ENCODE data around the gene TENM3. TPM values are rescaled to one million over a fixed set of nuclear protein-coding genes. Genes with fewer than 3 reads are reported as not detected.

Gene TENM3
- total RNA-seq, 1 experiment from 2014 or later = 34.8 TPM

DNA sequence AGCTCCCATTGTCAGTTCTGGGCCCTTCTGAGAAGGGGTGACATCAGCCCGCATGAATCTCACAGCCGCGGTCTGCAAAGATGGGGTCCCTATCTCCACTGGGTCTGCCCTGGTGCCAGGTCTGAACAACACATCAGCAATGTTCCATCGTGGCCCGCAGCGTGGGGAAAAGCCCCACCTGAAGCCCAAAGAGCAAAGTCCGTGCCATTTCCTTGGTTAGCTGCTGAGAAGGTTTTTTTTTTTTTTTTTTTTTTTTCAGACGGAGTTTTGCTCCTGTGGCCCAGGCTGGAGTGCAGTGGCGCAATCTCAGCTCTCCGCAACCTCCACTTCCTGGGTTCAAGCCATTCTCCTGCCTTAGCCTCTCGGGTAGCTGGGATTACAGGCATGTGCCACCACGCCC, 594.6 kb downstream of the TENM3 start:
- DNase-seq (ENCODE audit: low read depth) = no peak

DNA sequence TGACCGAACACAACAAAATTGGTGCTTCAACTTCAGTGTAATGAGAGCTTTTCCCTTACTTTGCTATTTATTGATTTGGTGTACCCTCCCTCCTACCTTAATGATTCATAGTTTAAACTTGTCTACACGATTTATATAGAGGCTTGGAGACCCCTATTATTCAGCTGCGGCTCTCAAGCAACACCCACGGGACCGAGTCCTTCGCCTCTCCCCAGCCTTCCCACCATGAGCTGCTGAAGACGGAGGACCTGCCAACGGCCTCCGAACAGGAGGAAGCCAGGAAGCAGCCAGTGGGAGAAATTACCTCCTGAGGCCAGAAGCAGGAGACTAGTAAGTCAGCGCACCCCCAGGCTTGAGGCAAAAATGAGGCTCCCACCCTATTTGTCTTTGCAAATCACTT, 595.3 kb downstream of the TENM3 start:
- DNase-seq (ENCODE audit: low read depth) = no peak

DNA sequence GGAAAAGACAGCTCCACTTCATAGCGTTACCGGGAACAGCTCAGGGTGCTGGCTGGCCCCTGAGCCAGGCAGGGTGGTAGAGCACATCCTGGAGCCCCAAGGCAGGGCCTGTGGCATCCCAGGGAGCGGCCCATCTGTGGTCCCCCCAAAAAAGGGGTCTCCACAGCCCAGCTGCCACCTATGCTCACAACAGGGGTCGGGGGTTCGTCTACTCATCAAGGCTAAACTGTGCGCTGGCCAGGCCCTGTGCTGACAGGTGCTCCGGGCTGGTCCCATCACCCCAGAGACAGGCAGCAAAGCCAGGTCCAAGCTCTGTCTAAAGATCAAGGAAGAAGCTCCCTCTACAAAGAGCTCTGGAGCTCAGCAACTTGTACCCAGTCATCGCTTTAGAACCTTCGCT, 596.1 kb downstream of the TENM3 start:
- DNase-seq (ENCODE audit: low read depth) = no peak

- no peak for DNase-seq (ENCODE audit: low read depth)
Observed at GRCh38 chr4:182840108-182840507, 596.9 kb downstream of the TENM3 start.

- no peak for DNase-seq (ENCODE audit: low read depth)
Observed at GRCh38 chr4:182842104-182842600, 599.0 kb downstream of the TENM3 start.

- no peak for DNase-seq (ENCODE audit: low read depth)
Observed at GRCh38 chr4:182842759-182843390, 599.7 kb downstream of the TENM3 start.

- no peak for DNase-seq (ENCODE audit: low read depth)
Observed at GRCh38 chr4:182843808-182844325, 600.7 kb downstream of the TENM3 start.

- DNase-seq (ENCODE audit: low read depth) = no peak
Observed at GRCh38 chr4:182845618-182846017, 602.4 kb downstream of the TENM3 start.

DNA sequence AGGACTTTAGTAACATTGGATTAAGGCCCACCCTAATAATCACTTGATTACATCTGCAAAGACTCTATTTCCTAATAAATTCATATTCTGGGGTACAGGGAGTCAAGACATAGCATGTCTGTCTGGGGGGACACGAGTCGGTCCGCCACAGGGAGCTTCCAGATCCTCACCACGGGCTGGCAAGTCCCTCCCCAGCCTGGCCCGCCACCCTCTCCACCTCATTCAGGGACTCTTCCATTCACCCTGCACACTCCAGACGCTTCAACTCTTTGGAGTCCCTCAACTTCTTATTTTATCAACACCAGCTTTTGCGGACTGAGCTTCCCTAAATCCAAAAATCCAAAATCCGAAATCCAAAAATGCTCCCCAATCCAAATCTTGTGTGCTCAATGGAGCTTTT, 602.8 kb downstream of the TENM3 start:
- DNase-seq (ENCODE audit: low read depth) = no peak

GRCh38 chr4:182847576-182848450, 604.6 kb downstream of the TENM3 start:
- DNase-seq (ENCODE audit: low read depth) = no peak

DNA sequence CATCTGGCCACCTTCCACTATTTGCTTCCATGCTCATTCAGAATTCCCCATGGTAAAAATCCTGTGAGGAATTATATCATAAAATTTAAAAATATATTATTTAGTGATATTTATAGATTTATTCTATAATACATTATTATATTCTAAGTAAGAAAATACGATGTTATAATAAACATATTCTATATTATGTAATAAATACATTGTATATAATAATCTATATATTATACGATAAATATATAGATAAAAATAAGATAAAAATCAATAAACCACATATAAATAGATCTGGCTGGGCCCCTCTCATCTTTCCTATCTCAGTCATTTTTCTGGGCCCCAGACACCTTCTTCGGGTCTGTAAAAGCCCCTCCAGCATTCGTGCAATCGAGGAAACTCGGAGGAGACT, 605.5 kb downstream of the TENM3 start:
- DNase-seq (ENCODE audit: low read depth) = no peak
